Sciatic nerve (tissue), 2 donors: Measurements from ENCODE around the gene WNT3A. TPM values are rescaled to one million over a fixed set of nuclear protein-coding genes. Genes with fewer than 3 reads are reported as not detected.

Experiments used
- ATAC-seq: fragments of 200-7000 bp; cut with Tn5 transposase; one replicate; pipeline ENCODE4 v1.9.1; 2020; ENCODE audit warnings: mild to moderate bottlenecking, moderate library complexity
- DNase-seq: peaks from one replicate; pipeline ENCODE4 v3.0.0-alpha.2; 2020; ENCODE audit warnings: low spot score
- intact Hi-C: fragments of 100-400 bp; cut with DNase I; formaldehyde crosslinking; loops from one replicate; pipeline ENCODE4 v1.14.2; 2022
- total RNA-seq: library from RNA; stranded (reverse); fragmentation: NEBNext Ultra II Directional; extraction: Animal tissue kit (Norgen Biotek cat#: 25700); gene quantifications from one replicate; pipeline ENCODE4 v1.2.1, GENCODE V29; 2021
- donor health status: DM: no; HTN: no; CAD: no.
- donor health status: DM: no; HTN: no; CAD: no.

WNT3A gene
- total RNA-seq, 1 donor from 2014 or later, result not detected

GRCh38 chr1:228073061-228073856 lies 66.5 kb downstream of the WNT3A start:
- no peak for ATAC-seq
- DNase-seq, result no peak
- intact Hi-C loops, result no loop called here

GRCh38 chr1:228073857-228074545 lies 67.2 kb downstream of the WNT3A start:
- DNase-seq (peak; percentile 60), ATAC-seq (no peak)
- intact Hi-C loops, result no loop called here

GRCh38 chr1:228074954-228075730 lies 68.3 kb downstream of the WNT3A start:
- intact Hi-C loops, result no loop called here
- ATAC-seq, result peak; percentile 29

DNA sequence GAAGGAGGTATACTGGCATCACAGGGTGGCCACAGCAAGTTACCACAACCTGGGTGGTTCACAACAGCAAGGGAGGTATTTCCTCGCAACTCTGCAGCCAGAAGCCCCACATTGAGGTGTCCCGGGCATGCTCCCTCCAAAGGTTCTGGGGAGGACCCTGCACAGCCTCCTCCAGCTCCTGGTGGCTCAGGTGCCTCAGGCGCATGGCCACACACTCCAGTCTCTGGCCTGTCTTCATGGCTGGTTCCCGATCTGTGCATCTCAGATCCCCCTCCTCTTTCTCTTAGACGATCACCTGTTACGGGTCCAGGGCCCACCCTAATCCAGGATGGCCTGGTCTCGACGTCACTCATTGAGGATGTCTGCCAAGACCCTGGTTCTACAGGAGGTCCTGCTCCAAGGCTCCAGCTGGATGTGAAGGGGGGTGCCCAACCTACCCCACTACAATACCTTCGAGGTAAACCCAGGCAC lies 69.0 kb downstream of the WNT3A start:
- ATAC-seq, result no peak
- peak; percentile 51 for DNase-seq
- intact Hi-C loops, result no loop called here

More at GRCh38 chr1:228074954-228075730, 68.3 kb downstream of the WNT3A start:
- DNase-seq, result peak; percentile 59

DNA sequence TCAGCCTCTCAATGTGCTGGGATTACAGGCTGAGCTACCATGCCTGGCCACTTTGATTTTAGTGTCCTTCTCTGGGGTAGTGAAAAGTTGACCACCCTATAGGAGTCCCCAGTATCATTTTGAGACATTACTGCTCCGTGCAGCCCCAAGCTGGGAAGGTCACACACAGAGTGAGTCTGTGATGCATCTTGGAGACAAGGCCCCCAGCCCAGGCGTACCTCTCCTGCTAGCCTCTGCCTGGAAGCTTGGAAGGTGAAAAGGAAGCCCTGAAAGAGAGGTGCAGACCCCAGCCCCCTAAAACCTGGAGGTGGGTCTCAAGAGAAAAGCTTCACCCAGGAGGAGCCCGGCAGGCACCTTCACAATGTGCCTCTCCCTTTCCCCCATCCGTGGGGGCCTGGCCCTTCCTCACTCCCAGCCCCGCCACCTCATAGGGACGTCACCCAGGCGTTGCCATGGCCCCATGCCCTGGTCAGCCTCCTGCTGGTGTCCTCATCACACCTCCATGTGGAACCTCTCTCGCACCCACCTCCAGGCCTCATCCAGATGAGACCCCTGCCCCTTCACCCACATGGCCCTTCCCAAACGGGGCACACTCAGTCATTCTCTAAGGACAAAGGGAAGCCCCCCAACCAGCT lies 70.1 kb downstream of the WNT3A start:
- intact Hi-C loops, result no loop called here
- peak; percentile 46 for DNase-seq
- no peak for ATAC-seq

DNA sequence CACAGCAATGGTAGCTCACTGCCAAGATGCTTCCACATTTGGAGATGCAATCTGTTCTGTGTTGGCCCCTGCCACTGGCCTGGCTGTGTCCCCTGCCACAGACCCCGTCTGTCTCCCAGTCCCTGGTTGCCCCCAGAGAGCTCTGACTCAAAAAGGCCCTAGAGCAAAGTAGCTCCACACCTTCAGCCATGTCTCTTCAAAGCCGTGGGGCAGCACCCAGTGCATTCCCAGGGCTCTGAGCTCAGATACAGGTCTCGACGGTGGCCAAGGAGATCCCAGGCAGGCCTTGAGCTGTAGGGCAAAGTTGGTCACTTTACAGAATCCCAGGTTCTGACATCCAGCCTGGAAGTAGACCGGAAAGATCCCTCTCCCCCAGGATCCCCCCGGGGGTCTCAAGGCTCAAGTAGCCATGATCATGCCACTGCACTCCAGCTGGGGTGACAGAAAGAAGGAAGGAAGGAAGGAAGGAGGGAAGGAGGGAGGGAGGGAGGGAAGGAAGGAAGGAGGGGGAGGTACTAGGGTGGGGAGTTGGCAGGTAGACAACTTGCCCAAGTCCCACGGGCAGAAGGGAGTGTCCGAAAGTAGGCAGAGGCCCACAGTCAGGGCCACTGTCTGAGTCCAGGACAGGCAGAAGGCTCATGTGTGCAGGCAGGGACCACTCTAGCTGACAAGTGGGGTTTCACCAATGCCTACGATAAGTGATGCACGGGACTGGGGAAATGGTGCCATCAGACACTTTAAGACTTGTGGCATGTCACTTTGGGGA lies 71.0 kb downstream of the WNT3A start:
- DNase-seq (peak; percentile 52), ATAC-seq (no peak)
- intact Hi-C loops, result no loop called here

DNA sequence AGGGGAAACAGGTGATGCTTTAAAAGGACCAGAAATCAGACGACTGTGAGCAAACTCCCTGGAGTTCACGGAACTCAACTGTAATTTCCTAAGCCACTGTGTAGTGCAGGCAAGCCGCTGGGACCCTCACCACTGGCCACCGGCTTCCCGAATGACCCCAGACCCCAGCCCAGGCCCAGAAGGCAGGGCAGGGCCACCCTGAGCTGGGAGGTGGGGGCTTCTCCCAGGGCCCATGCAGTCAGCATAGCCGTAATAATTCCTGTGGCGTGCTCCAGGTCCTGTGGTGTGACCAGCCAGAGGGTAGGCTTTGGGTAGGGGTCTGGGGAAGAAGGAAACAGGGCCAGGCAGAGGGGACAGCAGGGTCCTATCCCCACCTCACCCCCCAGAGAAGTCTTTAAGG lies 72.2 kb downstream of the WNT3A start:
- ATAC-seq (no peak), DNase-seq (no peak)
- intact Hi-C loops, result no loop called here

DNA sequence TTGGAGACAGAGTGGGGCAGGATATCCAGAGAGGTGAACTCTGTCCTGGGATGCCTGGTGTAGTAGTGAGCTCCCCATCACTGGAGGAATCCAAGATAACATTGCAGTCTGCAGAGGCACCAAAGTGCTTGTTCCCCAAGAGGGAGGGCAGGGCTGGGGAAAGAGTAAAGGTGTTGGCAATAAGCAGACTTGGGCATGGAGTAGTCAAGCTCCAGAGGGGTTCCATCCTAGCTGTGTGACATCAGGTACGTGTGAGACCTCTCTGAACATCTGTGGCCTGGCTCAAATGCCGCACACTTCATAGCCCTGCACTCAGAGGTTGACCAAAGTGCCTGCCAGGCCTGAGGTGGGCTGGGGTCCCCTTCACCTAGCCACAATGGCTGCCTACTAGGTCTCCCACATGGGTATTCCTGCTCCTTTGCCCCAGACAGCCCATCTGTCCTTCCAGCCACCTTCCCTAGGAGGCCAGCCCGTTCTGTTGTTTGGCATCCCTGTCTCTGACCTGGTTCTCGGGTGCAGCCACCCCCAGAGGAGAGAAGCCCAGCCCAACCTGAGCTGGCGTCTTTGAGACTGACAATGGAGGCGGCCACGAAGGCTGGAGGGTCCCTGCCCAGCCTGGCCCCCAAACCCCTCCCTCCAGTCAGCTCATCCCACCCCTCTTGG lies 72.9 kb downstream of the WNT3A start:
- DNase-seq (peak; percentile 54), ATAC-seq (no peak)
- intact Hi-C loops, result no loop called here

- DNase-seq (no peak), ATAC-seq (no peak)
- intact Hi-C loops, result no loop called here
Measured at GRCh38 chr1:228081144-228081543, 74.3 kb downstream of the WNT3A start.

DNA sequence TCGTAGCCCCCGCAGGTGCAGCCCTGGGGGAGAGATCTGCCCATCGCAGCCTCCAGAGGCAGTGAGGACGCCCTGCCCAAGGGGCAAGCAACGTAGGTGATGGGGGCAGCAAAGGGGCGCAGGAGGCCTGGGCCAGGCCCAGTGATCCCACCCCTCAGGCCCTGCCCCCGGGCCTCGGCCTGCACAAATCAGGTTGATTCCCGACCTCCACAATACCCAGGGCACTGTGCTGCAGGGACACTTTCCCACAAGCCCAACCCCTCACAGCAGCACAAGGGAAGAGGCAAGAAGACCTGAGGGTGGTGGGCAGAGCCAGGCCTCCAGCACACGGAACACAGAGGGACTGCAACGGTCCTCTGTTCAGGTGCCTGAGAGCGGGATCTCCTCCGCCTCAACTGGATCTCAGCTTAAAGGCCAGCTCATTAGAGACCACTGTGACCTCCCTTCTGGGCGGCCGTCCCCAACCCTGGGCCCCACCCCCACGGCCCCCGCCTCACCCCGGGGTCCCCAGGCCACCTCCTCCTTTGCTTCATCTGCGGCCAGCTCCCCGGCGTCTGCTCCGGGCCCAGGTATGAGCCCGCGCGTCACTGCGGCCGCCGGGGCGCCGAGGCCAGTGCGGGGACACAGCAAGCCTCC lies 74.9 kb downstream of the WNT3A start:
- intact Hi-C loops, result no loop called here
- ATAC-seq (no peak), DNase-seq (no peak)

- DNase-seq (peak; percentile 95), ATAC-seq (peak; percentile 95)
- intact Hi-C loops, result no loop called here
Measured at GRCh38 chr1:228082214-228082917, 75.6 kb downstream of the WNT3A start, which contains the start of gene ARF1. Gene ARF1 (plus strand): TSS chr1:228082708. CDS start chr1:228097115, 14,407 bp downstream.

DNA sequence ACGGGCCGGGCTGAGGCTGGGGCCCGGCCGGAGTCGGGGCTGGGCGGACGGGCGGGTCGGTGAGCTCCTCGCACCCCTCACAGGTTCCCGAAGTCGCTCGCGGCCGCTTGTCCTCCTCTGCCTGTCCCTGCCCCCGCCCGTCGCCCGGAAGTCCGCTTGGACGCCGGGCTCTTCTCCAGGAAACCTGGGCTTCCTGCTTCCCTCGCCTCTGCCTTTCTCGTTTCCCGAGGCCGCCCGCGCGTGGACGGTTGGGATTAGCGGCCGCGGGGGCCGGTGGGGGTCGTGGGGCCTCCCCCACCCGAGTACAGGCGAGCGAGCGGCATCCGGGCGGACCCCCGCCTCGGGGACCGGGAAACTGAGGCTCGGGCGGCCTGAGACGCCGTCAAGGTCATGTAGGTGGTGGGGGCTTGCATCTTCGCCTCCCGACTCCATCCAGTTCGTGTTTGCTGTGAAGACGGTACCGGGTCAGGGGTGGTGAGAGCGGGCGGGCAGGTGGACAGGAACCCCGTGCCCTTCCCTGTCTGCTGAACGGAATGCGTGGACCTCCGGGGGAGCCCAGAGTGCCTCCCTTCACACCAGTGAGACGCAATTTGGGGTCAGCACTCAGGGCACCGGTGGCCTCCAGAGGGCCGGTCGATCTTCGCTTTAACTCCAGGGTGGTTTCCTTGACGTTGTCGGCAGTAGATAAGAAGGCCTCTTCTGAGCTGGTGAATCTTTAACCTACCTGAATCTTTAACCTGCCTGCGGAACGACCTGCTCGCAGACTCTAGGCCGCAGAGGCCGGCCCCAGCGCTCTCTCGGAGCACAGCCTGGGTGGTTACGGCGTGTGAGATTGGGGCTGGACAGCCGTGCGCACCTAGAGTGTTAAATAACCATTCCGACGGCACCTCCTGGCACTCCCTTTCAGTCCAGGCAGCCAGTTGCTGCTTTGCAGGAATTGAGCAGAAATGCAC lies 76.4 kb downstream of the WNT3A start:
- DNase-seq (peak; percentile 85), ATAC-seq (peak; percentile 0)
- intact Hi-C loops, result no loop called here

DNA sequence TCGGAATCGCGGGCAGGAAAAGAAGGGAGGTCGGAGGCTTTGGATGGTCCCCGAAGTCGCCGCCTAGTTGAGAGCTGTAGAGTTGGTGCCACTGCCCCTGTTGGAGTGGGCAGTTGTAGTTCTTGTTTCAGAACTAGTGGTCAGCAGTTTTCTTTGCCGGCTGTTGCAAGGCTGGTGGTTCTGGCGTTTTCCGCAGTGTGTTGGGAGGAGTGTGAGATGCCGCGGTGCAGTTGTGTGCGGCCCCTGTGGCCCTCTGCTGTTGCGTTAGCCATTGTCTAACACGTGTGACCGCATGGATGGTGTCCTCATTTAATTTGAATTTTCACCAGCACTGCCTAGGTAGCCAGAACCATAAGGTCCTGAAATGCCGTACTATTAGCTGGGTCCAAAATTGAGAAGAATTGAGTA lies 77.1 kb downstream of the WNT3A start:
- DNase-seq (no peak), ATAC-seq (peak; percentile 22)

GRCh38 chr1:228084325-228084724 lies 77.5 kb downstream of the WNT3A start:
- intact Hi-C loops, result no loop called here

More for the DNA sequence above, 77.1 kb downstream of the WNT3A start:
- intact Hi-C loops, result no loop called here

GRCh38 chr1:228084797-228085196 lies 78.0 kb downstream of the WNT3A start:
- intact Hi-C loops, result loop anchor here (5.0 kb wide), 1 partner anchor 588 kb away; no protein-coding TSS in a partner anchor
- DNase-seq (no peak), ATAC-seq (no peak)

More at GRCh38 chr1:228084325-228084724, 77.5 kb downstream of the WNT3A start:
- ATAC-seq, result no peak
- no peak for DNase-seq
